GF-D8 (cell line): Measurements from ENCODE around the gene RTEL1.
"Not testable (repeated sequence)": the region's sequence is repeated elsewhere in the genome, so short reads cannot be mapped to it uniquely, and the experiment has no call there.

ENCODE experiments used
- DNase-seq: peaks from one replicate; lab custom pipeline; 2025; lab: John Stamatoyannopoulos, UW

RTEL1 gene, protein sequence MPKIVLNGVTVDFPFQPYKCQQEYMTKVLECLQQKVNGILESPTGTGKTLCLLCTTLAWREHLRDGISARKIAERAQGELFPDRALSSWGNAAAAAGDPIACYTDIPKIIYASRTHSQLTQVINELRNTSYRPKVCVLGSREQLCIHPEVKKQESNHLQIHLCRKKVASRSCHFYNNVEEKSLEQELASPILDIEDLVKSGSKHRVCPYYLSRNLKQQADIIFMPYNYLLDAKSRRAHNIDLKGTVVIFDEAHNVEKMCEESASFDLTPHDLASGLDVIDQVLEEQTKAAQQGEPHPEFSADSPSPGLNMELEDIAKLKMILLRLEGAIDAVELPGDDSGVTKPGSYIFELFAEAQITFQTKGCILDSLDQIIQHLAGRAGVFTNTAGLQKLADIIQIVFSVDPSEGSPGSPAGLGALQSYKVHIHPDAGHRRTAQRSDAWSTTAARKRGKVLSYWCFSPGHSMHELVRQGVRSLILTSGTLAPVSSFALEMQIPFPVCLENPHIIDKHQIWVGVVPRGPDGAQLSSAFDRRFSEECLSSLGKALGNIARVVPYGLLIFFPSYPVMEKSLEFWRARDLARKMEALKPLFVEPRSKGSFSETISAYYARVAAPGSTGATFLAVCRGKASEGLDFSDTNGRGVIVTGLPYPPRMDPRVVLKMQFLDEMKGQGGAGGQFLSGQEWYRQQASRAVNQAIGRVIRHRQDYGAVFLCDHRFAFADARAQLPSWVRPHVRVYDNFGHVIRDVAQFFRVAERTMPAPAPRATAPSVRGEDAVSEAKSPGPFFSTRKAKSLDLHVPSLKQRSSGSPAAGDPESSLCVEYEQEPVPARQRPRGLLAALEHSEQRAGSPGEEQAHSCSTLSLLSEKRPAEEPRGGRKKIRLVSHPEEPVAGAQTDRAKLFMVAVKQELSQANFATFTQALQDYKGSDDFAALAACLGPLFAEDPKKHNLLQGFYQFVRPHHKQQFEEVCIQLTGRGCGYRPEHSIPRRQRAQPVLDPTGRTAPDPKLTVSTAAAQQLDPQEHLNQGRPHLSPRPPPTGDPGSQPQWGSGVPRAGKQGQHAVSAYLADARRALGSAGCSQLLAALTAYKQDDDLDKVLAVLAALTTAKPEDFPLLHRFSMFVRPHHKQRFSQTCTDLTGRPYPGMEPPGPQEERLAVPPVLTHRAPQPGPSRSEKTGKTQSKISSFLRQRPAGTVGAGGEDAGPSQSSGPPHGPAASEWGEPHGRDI (N-terminal part only)

DNA sequence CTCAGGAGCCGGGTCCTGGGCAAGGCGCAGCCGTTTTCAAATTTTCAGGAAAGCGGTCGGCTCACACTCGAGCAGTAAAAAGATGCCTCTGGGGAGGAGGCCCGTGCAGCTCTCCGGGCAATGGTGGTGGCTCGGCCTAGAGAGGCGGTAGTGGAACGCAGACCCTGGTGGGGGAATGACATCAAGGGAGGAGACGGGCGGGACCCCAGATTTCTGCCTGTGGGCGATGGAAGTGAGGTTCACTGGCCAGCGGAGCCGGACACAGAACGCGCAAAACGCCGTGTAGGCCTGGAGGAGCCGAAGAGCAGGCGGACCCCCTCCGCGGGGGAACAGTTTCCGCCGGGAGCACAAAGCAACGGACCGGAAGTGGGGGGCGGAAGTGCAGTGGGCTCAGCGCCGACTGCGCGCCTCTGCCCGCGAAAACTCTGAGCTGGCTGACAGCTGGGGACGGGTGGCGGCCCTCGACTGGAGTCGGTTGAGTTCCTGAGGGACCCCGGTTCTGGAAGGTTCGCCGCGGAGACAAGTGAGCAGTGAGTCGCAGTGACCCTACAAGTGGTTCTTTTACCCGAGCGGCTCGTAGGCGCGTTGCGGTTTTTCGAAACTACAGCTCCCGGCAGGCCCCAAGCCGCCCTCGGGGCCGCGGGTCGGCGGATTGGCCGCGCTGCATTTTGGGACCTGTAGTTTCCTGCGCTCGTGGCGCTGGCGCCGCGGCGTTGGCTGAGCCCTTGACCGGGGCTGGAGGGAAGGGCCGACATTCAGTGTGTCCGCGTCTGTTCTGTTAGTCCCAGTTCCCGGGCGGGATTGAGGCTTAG is at the start of gene RTEL1:
Gene RTEL1 (plus strand): TSS at position 376 of the 812 bp plus-strand sequence. CDS start 1,091 bp downstream, outside the sequence.
- DNase-seq = peak; percentile 68

DNA sequence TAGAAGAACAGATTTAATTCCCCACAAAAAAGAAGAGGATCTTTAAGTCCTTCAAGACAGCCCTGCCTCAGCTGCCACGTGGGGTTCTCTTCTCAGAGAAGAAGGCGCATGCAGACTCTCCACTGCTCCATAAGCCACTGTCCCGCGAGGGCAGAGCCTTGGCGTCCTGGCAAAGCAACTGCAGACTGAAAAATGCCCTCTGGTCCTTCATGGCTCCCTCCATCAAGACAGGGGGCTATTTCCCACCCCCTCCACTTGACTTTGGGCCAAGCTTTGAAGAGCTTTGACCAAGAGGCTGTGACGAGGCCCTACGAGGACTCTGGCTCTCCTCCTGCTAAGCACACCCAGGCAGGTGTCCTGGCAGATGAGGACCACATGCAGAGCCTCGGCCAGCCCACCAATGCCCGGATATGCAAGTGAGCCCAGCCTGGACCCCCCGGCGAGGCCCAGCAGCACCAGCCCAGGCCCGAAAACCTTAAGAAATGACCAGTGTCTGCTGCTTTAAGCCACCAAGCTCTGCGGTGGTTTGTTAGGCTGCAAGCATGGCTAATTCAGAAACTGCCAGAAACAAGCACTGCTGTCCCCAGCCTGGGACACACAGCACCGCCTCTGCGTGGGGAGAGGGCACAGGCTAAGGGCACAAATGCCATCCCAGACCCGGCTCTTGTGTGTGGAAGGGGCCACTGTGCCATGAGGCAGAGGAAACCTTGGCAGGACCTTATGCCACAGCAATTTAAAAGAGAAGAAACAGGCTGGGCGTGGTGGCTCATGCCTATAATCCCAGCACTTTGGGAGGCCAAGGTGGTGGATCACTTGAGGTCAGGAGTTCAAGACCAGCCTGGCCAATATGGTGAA is 47.3 kb upstream of the RTEL1 start:
- no peak for DNase-seq

GRCh38 chr20:63611646-63612045 is 46.5 kb upstream of the RTEL1 start:
- DNase-seq = no peak

DNA sequence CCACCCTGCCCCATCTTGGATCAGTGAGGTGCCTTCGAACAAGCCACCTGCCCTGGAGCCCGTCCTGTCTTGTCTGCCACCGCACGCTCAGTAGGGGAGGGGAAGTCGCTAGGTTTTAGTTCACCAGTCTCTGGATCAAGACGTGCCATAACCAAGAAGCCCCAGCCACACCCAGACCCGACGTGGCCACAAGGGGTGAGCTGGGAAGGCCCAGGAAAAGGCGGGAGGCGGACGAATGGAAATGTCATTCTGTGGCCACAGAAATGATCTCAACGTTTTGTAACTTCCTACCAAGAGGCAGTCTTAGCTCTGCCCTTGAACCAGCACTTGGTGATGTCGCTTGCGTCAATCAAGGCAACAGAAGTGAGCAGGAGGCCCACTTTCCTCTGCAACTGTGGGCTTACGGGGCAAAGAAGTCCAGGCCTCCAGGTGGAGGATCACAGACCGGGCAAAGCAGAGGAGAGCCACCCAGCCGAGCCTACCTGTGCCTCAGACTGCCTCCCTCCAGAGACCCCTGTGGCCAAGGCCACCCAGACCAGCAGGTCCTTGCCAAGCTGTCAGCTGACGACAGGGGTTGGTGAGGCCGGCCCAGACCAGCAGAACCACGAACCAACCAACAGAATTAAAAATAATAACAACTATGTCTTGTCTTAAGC is 45.7 kb upstream of the RTEL1 start:
- DNase-seq = peak; percentile 86

DNA sequence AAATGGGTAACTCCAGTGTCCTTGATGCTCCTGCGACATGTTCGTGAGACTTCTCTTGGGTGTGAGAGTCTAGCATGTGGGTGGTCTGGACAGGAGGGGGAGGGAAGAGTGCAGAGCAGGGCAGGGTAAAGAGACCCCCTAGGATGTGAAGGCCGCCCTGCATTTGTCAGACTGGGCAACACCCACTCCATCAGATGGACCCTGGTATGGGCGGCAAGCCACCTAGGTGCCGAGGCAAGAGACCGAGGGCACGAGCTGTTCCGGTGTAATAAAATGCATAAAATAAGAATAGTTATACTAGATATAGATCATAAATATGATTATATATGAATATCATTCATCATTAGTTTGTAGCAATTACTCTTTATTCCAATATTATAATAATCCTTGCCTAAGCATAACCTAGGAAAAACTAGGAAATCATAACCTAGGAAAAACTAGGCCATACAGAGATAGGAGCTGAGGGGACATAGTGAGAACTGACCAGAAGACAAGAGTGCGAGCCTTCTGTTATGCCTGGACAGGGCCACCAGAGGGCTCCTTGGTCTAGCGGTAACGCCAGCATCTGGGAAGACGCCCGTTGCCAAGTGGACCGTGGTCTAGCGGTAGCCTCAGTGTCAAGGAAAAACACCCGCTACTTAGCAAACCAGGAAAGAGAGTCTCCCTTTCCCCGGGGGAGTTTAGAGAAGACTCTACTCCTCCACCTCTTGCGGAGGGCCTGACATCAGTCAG is 44.1 kb upstream of the RTEL1 start:
- not testable (repeated sequence) for DNase-seq

DNA sequence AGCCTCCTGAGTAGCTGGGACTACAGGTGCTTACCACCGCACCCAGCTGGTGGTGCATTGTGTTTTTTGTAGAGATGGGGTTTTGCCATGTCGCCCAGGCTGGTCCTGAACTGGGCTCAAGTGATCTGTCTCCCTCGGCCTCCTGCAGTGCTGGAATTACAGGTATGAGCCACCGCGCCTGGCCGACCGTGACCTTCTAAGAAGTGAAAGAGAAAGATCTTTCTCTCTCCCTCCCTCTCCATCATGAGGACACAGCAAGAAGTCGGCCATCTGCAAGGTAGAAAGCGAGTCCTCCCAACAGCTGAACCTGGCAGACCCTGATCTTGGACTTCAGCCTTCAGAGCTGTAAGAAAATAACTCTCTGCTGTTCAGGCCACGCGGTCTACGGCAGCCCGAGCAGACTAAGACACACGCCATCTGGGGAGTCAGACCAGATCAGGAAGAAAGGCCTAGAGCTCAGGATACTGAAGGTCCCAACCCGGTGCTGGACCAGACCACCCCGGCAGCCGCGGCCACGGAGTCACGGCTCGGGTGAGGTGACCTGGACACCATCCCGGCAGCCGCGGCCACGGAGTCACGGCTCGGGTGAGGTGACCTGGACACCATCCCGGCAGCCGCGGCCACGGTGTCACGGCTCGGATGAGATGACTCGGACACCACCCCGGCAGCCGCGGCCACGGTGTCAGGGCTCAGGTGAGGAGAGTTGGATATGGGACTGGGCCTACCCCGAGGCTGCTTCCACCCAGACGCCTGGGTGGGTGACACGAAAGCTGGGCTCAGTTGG is 40.8 kb upstream of the RTEL1 start:
- no peak for DNase-seq

DNA sequence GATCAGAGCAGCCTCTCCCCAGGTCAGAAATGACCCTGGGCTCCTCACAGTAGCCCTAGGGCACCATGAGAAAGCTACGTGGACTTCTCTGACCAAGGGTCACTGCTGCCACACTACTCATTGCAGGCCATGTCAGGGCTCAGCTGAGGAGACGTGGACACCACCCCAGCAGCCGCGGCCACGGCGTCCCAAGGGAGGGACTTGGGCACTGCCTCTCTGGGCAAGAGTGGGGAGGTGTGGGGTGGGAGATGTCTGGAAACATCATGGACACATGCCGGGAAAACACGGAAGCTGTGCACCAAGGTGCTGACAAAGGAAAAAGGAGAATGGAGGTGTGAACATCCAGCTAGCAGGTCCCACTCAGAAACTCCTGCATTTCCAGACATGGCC is 40.2 kb upstream of the RTEL1 start:
- DNase-seq = no peak

DNA sequence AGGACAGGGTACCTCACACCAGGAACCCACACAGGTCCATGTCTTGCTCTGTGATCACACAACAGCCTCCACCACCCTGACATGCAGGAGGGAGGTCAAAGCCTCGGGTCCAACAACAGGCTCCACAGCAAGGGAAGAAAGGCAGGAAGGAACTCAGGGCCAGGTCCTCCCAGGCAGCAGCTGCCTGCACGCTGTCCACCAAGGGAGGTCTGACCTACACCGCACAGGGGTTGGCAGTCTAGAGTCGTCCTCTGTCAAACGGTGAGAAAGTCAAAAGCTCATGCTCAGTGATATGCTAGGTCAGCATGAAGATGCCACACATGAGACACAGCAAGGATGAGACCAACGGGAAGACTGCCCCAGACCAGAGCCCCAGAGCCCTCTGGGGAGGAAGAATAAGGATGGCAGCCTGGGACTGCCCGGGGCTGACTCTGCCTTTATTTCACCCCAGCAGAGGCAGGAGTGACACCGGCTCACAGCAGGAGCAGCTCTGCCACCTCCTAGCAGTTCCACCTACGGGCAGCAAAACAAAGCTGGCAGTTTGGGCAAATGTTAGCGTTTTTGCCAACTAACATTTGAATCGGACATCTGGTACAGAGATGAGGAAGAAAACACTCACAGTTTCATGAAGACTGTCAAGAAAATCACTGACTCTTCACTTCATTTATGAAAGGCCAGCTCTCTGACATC is 39.7 kb upstream of the RTEL1 start:
- no peak for DNase-seq

GRCh38 chr20:63619086-63619485 is 39.0 kb upstream of the RTEL1 start:
- DNase-seq = no peak

DNA sequence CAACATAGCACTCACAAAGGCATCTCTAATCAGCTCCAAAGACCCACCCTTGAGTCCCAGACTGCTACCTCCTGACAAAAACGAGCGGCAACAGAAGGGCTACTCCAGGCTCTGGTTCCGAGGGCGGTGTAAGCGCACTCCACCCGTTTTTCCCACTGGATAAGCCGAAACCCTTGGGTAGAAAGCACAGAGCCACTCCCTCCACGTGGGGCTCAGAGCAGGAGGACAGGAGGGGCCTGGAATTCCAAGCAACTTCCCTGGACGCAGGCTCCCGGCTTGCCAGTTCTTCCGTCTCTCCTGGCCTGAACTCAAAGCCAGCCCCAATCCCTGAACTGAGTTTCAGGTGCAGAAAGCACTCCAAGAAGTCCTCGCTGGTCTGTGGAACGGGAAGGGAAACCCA is 38.6 kb upstream of the RTEL1 start:
- DNase-seq = no peak

- no peak for DNase-seq
Measured at GRCh38 chr20:63620991-63621390, 37.1 kb upstream of the RTEL1 start.

- DNase-seq = no peak
Measured at GRCh38 chr20:63622096-63622495, 36.0 kb upstream of the RTEL1 start.

DNA sequence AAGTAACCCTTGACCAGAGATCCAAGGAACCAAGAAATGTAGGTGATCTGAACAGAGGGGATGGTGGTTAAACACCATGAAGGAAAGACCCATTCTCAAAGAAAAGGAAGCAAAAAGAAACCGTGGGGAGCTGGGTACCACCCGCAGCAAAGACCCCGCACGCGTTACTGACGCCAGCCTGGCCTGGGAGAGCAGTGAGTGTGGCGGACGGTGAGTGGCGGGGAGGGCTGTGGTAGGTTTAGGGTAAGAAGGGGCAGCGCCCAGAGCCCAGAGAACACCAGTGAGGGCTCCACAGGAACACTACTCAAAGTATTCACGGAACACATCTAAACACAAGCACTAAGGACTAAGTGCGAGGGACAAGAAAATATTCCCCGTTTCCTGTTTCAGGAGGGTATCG is 35.4 kb upstream of the RTEL1 start:
- DNase-seq = no peak

DNA sequence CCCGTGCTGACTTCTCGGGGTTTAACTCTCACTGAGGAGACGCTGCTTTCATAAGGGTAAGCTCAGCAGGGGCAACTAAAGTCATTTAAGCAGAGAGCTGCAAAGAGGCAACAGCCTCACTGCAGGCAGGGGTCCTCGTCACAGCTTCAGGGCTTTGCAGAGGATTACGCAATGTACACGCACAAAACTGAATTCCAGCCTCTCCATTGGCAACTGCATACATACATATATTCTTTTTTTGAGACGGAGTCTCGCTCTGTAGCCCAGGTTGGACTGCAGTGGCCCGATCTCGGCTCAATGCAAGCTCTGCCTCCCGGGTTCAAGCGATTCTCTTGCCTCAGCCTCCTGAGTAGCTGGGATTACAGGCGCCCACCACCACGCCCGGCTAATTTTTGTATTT is 33.6 kb upstream of the RTEL1 start:
- DNase-seq = no peak

DNA sequence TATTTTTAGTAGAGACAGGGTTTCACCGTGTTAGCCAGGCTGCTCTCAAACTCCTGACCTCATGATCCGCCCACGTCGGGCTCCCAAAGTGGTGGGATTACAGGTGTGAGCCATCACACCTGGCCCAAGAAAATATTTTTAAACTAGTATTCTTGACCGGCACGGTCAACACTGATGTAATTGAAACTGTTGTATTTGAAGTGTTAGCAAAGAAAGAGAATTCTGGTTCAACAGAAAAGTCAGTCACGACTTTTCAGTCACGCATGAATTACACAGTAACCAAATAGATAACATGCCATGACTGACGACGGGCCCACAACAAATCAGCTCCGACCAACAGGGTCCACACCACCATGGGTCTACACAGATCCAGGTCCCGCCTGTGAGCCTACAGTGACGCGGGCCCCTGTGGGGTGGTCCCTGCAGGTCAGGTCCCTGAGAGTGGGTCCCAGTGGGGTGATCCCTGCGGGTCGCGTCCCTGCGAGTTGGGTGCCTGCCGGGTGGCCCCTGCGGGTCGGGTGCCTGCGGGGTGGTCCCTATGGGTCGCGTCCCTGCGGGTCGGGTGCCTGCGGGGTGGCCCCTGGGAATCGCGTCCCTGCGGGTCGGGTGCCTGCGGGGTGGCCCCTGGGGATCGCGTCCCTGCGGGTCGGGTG is 32.2 kb upstream of the RTEL1 start:
- no peak for DNase-seq

- peak; percentile 48 for DNase-seq
Measured at GRCh38 chr20:63626424-63627128, 31.5 kb upstream of the RTEL1 start, which contains the start of gene GMEB2. Gene GMEB2, minus strand, starts transcription at chr20:63627101. Its CDS starts 7,704 bp downstream, at chr20:63619397.
